Body of pancreas (tissue), 4 donors: ENCODE measurements around the gene OGFOD2.

Experiments
- CTCF ChIP-seq, 7 experiments: fragments of 450-650 bp in 4 of 7; fragments of 200-600 bp in 3 of 7; sonication (generic) in 3 of 7; IDR thresholded peaks; one replicate each; pipeline ENCODE4 v1.5.1; 2016 to 2019; ENCODE audit warnings: antibody characterized with exemption in 7 of 7
- POLR2A ChIP-seq, 3 donors: fragments of 450-650 bp; IDR thresholded peaks; one replicate each; pipeline ENCODE4 v1.6.1; 2016; ENCODE audit warnings: antibody characterized with exemption in 3 of 3, mild to moderate bottlenecking in 2 of 3

DNA sequence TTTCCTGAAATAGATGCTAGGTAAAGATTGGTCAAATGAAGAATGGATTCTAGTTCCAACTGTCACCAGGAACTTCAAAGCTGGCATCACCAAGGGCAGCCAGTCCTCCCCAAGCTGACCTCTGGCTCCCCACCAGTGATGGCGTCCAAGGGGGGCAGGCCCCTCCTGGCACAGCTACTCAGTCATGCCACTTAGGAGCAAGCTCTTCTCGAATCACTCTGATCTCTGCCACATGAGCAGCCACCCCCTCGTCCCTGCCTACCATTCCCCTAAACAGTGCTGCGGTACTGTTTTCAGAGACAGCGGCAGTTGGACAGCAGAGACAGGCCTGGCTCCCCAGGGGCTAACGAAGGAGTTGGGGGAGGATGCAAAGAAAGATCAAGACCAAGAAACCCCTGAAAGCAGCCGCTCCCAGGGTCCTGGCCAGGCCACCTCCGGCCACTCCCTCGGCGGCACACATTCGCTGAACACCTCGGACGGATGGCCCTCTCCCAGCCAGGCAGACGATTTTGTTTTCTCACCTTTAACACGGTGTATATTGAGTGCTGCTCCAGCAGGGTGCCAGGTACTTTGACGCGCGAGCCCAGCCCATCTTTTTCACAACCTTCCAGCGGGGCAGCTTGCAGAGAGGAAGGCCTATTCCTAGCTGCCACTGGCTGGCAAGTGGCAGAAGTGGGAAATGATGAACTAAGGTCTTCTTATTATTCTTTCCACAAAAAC lies 52.8 kb downstream of the OGFOD2 start:
- TF ChIP-seq CTCF (IDR thresholded peaks at IDR 0.05) (no peak), POLR2A (IDR thresholded peaks at IDR 0.05) (no peak)
